IPS-NIHi11 (cell line): ENCODE data around the gene FDX1.

Experiments
- DNase-seq: peaks from one replicate; pipeline ENCODE4 v3.0.0; 2012; ENCODE audit warnings: mixed read lengths, low spot score

FDX1 gene

DNA sequence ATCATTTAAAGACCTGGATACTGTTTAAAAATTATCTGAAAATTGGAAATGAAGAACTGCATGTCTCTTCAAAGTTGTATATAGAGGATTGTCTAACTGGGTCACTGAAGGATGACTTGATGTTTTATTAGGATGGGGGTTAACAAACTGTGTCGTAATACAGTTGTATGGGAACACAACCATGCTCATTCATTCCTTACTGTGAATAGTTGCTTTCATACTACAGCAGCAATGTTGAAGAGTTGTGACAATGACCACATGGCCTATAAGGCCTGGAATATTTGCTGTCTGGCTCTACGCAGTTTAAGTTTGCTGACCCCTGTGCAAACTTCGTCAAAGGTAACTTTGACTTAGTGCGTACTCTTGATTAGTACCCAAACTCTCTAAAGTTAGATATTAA, 38.4 kb downstream of the FDX1 start:
- no peak for DNase-seq

DNA sequence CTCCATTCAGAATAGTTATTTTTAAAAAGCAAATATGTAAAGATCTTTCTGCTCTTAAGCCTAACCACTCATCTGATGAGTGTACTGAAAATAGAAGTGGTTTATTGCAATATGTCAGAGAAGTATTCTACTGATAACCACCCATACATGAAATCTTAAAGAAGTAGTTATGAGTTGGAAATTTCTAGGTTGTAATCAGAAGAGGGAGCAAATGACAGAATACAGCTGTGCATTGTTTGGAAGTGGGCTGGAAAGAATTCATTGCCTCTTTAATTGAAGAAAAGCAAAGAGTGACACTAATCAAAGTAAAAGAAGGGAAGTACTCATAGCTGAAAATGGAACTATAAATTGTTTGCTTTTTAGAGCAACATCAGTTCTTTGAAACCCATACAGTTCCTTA, 39.4 kb downstream of the FDX1 start:
- DNase-seq: no peak

- DNase-seq: no peak
These were observed 41.0 kb downstream of the FDX1 start for GRCh38 chr11:110470716-110471115.

- DNase-seq: no peak
These were observed 41.6 kb downstream of the FDX1 start for GRCh38 chr11:110471371-110471770.

DNA sequence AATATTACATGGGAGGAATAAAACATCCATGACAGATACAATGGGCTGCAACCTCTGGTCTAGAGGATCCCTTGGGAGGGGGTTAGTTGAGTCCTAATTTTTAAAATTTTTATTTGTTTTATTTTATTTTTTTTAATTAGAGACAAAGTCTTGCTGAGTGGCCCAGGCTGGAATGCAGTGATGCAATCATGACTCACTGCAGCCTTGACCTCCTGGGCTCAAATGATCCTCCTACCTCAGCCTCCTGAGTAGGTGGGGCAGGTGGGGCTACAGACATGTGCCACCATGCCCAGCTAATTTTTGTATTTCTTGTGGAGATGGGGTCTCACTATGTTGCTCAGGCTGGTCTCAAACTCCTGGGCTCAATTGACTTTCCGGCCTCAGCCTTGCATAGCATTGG, 43.1 kb downstream of the FDX1 start:
- DNase-seq: no peak

GRCh38 chr11:110473706-110474105, 44.0 kb downstream of the FDX1 start:
- DNase-seq: no peak

- DNase-seq: no peak
These were observed 44.8 kb downstream of the FDX1 start for GRCh38 chr11:110474578-110474977.

DNA sequence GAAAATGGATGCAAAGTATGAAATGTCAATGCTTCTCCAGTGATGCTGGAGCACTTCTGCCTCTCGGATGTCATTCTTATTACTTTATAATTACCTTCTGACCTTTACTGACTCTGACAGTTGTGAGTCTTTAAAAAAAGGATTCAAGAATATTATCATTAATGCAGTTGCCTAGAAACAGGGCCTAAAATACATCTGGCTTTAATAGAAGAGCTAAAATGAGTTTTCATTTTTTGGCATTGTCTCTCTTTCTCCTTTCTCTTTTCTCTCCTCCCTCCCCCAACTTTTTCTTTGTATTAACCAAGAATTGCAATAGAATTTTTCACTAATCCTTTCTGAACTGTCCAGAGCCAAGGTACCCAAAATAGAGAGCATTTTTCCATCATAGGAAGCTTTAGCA, 45.9 kb downstream of the FDX1 start:
- no peak for DNase-seq

GRCh38 chr11:110478410-110478809, 48.7 kb downstream of the FDX1 start:
- DNase-seq: peak; percentile 75

DNA sequence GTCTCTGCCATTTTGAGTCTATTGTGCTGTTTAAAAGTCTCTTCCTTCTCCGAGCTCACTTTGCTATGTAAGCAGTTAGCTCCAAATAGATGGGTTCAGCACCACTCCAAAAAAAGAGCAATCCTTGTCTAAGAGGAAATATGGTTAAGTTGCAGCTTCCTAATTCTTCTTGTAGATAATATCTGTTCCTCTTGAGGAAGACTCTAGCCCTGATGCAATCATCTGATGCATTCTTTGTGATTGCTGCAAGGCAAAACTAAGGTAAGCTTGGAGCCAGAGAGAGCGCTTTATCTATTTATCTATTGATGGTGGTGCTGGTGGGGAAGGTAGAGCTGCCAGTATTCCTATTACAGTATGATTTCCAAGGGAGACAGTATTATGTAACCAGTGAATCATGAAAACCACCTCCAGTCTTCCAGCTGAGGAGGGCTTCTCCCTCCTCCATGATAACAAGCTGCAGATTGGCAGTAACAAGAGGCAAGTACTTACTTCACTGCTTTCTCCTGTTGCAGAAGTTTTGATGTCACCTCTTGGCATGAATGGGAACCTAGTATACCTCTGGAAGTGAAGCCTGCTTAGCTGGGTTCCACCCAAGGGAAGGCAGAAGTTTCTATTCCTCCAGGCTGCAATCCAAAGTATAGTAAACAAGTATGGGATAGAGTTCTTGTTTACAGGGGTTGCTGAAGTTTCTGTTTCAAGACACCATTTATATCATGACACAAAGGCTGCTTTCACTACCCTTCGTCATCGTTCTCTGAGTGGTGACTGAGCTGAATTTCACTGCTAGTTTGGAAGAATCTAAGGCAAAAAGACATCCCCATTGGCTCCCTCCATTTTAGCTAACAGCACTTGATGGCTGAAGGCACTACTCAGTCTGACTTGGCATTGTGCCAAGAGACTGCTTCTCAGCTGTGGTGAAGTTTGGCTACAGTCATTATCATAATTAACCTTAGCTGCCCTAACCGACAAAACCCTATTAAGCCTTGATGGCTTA, 49.7 kb downstream of the FDX1 start:
- DNase-seq: no peak

DNA sequence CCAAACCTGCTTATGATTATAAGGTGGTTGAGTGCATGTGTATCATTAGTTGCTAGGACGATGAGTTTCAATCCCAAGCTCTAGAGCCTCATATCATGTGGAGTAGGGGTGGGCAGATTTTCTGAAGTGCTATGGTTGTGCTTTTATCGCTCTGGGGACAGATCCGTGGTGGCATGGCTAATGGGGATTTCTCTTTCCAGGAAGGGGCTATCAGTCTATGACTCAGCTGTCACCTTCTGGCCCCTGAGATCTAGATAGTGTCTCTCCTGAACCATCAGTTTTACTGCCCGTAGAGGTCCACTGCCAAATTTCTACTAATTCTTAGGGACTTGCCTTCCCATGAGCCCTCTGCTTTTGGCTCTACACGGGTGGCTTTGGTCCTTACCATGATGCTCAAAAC, 51.8 kb downstream of the FDX1 start:
- no peak for DNase-seq

- DNase-seq: no peak
These were observed 56.4 kb downstream of the FDX1 start for GRCh38 chr11:110486156-110486555.

DNA sequence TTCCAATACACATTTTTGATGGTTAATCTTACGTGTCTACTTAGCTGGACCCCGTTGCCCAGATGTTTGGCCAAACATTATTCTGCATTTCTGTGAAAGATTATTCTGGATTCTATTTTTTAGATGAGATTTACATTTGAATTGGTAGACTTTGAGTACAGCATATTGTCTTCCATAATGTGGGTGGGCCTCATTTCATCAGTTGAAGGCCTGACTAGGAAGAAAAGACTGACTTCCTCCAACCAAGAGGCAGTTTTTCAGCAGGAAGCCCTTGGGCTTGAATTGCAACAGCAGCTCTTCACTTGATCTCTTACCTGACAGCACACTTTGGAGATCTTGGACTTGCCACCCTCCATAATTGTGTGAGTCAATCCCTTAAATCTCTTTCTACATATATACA, 58.7 kb downstream of the FDX1 start:
- no peak for DNase-seq

GRCh38 chr11:110490886-110491285, 61.1 kb downstream of the FDX1 start:
- no peak for DNase-seq

DNA sequence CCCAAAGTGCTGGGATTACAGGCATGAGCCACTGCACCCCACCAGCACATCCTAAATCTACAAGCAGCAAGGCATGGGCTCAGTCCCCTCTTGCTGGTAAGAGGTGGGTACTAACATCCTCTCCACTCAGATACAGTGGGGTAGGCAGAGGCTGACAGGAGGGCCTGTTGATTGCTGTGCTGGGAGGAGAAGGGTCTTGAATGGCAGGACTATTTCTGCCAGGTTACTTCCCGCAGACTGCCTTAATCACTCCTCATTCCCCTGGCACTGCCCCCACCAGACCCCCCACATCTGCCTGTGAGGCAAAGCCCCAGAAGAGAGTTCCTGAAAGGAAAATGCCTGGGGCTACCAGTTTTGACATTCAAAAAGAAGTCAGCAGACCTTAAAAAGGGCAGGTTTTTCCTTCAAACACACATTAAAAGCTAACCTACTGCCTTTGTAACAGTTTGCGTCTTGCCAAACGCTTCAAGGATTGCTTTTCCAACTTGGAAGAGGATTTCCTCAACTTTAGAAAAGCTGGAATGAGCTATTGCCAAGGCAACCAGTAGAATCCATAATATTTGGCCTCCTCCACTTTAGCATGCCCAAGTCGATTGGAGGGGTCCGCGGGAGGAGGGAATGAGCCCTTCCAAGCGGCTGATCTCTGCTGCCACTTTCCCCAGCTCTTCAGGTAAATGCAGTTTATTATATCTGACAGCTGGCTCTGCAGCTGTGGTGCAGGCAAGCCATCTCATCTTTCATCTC, 62.0 kb downstream of the FDX1 start:
- no peak for DNase-seq

GRCh38 chr11:110492321-110492685, 62.6 kb downstream of the FDX1 start:
- no peak for DNase-seq

DNA sequence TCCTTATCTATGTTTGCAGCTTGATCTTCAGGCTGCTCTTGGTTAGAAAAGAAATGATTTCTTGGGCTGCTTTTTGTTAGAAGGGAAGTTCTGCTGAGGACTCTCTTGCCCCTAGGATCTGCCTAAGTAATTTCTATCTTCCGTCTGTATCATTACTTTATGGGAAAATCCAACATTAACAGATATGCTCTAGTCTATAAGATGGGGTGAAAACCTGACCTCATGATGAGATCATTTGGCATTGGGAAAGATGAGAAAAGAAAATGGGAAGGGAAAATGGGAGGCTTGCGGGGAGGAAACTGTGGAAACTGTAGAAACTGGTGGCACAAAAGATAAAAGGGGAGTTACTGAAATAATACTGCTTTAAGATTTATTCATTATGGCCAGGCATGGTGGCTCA, 63.6 kb downstream of the FDX1 start:
- DNase-seq: no peak

GRCh38 chr11:110497231-110497978, 67.7 kb downstream of the FDX1 start:
- no peak for DNase-seq

GRCh38 chr11:110501428-110501827, 71.7 kb downstream of the FDX1 start:
- DNase-seq: no peak

DNA sequence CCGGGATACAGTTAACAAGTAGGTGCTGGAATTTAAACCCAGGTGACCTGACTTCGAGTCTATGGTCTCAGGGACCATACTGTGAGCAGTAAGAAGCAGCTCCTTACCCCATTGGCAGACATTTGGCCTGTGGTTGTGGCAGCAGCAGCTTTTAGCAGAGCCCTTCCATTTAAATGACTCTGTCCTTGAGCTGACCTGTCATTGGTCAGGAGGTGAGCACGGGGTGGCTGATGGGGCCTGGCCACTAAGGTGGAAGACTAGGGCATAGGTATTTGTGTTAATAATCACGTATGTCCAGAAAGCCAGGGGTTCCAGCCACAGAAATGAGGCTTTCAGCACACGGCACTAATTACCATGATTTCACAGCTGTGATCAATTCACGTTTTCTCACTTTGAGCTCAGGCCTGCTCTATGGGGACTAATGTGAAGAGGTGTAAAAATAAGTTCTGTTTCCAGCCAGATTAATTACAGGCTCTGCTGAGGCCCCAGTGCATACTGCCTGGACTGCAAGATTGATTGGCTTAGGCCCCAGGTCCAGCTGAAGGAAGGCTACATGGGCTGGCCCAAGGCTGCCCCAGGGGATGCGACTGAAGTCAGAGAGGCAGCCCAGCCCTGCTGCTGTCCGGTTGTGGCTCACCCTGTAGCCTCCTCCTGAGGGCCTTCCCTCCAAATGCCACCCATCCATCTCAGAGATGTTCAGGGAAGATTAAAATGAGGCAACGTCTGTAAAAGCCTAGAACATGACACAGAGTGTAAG, 76.0 kb downstream of the FDX1 start:
- DNase-seq: no peak

DNA sequence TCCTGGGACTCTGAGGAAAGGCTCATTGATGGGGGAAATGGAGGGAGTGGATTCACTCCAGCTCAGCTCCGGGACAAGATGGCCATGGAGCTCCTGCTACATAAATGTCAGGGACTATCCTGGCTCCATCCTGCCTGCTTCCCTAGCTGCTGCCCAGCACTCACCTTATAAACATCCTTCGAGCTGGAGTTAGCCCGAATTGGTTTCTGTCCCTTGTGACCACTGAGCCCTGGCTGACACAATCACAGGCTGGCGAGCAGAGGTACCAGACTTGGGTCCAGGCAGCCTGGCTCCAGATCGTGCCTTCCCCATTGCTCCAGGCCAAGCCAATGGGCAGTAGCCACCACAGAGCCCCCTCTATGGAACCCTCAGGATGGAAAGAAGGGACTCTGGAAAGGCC, 77.6 kb downstream of the FDX1 start:
- no peak for DNase-seq

- DNase-seq: no peak
These were observed 79.0 kb downstream of the FDX1 start for GRCh38 chr11:110508786-110509185.
